GM23338 (cell line): ENCODE results near the gene SHISA7. TPM values are rescaled to one million over a fixed set of nuclear protein-coding genes. Genes with fewer than 3 reads are reported as not detected.

Experiments
- ATAC-seq: fragments of 200-7000 bp; cut with Tn5 transposase; 3 replicates; pipeline ENCODE4 v1.9.1; 2020
- DNase-seq: peaks from one replicate; pipeline ENCODE4 v3.0.0-alpha.2; 2015; ENCODE audit warnings: low spot score
- H2AFZ ChIP-seq: fragments of 200-600 bp; sonication (generic); 2 replicates; pipeline ENCODE4 v1.8.0; 2016; ENCODE audit warnings: antibody characterized with exemption, mild to moderate bottlenecking, moderate library complexity
- H3F3A ChIP-seq: fragments of 200-600 bp; sonication (generic); replicated peaks from 2 replicates; pipeline ENCODE4 v1.8.0; 2017; ENCODE audit warnings: antibody characterized with exemption, mixed run types, low read depth
- H3K27ac ChIP-seq: fragments of 200-600 bp; sonication (generic); 2 replicates; pipeline ENCODE4 v1.6.1; 2016; ENCODE audit warnings: low read depth
- H3K27me3 ChIP-seq: fragments of 200-600 bp; sonication (generic); 2 replicates; pipeline ENCODE4 v1.8.0; 2016; ENCODE audit warnings: mild to moderate bottlenecking, mixed run types, moderate library complexity; ENCODE audit not compliant: insufficient read depth
- H3K36me3 ChIP-seq: fragments of 200-600 bp; sonication (generic); 2 replicates; pipeline ENCODE4 v1.8.0; 2016; ENCODE audit warnings: mild to moderate bottlenecking; ENCODE audit not compliant: insufficient read depth
- H3K4me1 ChIP-seq: fragments of 200-600 bp; sonication (generic); 2 replicates; pipeline ENCODE4 v1.8.0; 2016; ENCODE audit warnings: mild to moderate bottlenecking, moderate library complexity; ENCODE audit not compliant: insufficient read depth
- H3K4me2 ChIP-seq: fragments of 200-600 bp; sonication (generic); 2 replicates; pipeline ENCODE4 v1.7.1; 2017; ENCODE audit warnings: mixed run types
- H3K4me3 ChIP-seq: fragments of 200-600 bp; sonication (generic); 2 replicates; pipeline ENCODE4 v1.6.1; 2016; ENCODE audit warnings: mixed run types
- H3K79me2 ChIP-seq: fragments of 200-600 bp; sonication (generic); replicated peaks from 2 replicates; pipeline ENCODE4 v1.8.0; 2017; ENCODE audit warnings: mild to moderate bottlenecking; ENCODE audit not compliant: insufficient read depth
- H3K9me2 ChIP-seq: fragments of 200-600 bp; sonication (generic); 2 replicates; pipeline ENCODE4 v1.8.0; 2017; ENCODE audit not compliant: insufficient read depth
- H4K20me1 ChIP-seq: fragments of 200-600 bp; sonication (generic); replicated peaks from 2 replicates; pipeline ENCODE4 v1.8.0; 2017; ENCODE audit warnings: mild to moderate bottlenecking; ENCODE audit not compliant: insufficient read depth
- H3K27ac Mint-ChIP-seq: 2 replicates; pipeline ENCODE4 v1.8.0; 2020; ENCODE audit warnings: inconsistent platforms, mild to moderate bottlenecking, moderate library complexity, mixed read lengths
- H3K27me3 Mint-ChIP-seq: 3 replicates; pipeline ENCODE4 v1.8.0; 2022; ENCODE audit warnings: low read depth, mild to moderate bottlenecking, moderate library complexity, mixed read lengths, inconsistent platforms; ENCODE audit not compliant: insufficient read depth, poor library complexity
- H3K36me3 Mint-ChIP-seq: 3 replicates; pipeline ENCODE4 v1.8.0; 2021; ENCODE audit warnings: low read depth, mild to moderate bottlenecking, inconsistent platforms, moderate library complexity, mixed read lengths
- H3K4me1 Mint-ChIP-seq: 3 replicates; pipeline ENCODE4 v1.8.0; 2020; ENCODE audit warnings: mild to moderate bottlenecking, inconsistent platforms, mixed read lengths
- H3K4me3 Mint-ChIP-seq: 3 replicates; pipeline ENCODE4 v1.8.0; 2021; ENCODE audit warnings: moderate library complexity, mild to moderate bottlenecking, inconsistent platforms, mixed read lengths
- H3K9me3 Mint-ChIP-seq: 3 replicates; pipeline ENCODE4 v1.8.0; 2020; ENCODE audit warnings: moderate library complexity, mild to moderate bottlenecking, inconsistent platforms, mixed read lengths
- CREB1 ChIP-seq: fragments of 250-450 bp; sonication (Bioruptor Pico); IDR thresholded peaks from 2 replicates; pipeline ENCODE4 v1.5.0; 2020; ENCODE audit warnings: low read depth, mild to moderate bottlenecking, moderate library complexity
- EZH2 ChIP-seq: fragments of 200-600 bp; sonication (generic); IDR thresholded peaks from one replicate; pipeline ENCODE4 v1.8.0; 2017; ENCODE audit warnings: antibody characterized with exemption, mild to moderate bottlenecking, low read depth; ENCODE audit not compliant: unreplicated experiment
- EZH2phosphoT487 ChIP-seq: fragments of 200-600 bp; sonication (generic); IDR thresholded peaks from one replicate; pipeline ENCODE4 v1.8.1; 2018; ENCODE audit warnings: antibody characterized with exemption; ENCODE audit not compliant: unreplicated experiment
- POLR2AphosphoS5 ChIP-seq: IDR thresholded peaks from 2 replicates; pipeline ENCODE4 v1.6.1; 2016; ENCODE audit warnings: antibody characterized with exemption, low read depth
- STAT1 ChIP-seq: IDR thresholded peaks from one replicate; pipeline ENCODE4 v1.6.1; 2016; ENCODE audit warnings: antibody characterized with exemption; ENCODE audit not compliant: unreplicated experiment
- ZNF114 ChIP-seq: fragments of 250-450 bp; sonication (Bioruptor Pico); IDR thresholded peaks from 2 replicates; pipeline ENCODE4 v1.5.0; 2020; ENCODE audit warnings: mild to moderate bottlenecking, moderate library complexity
- ZNF331 ChIP-seq: fragments of 250-450 bp; sonication (Bioruptor Pico); IDR thresholded peaks from 2 replicates; pipeline ENCODE4 v1.5.0; 2020; ENCODE audit warnings: low read depth, mild to moderate bottlenecking, moderate library complexity
- polyA plus RNA-seq: library from polyadenylated mRNA; unstranded; fragments of >200 nt; fragmentation: Nextera tagmentation; extraction: Ambion mirVana; gene quantifications from 2 replicates; pipeline ENCODE4 v1.2.1, GENCODE V29; 2016
- total RNA-seq: library from RNA; depleted of rRNA; stranded (reverse); fragments of >200 nt; shearing (Covaris generic); gene quantifications from 2 replicates; pipeline ENCODE4 v1.2.3, GENCODE V29; 2014
- TF ChIP-seq, protein P1 (sequence below): fragments of 250-450 bp; sonication (Bioruptor Pico); IDR thresholded peaks from 2 replicates; pipeline ENCODE4 v1.5.0; 2020; ENCODE audit warnings: mild to moderate bottlenecking, moderate library complexity
- TF ChIP-seq, protein P2 (sequence below), 2 experiments: fragments of 200-600 bp in 1 of 2; sonication (generic) in 1 of 2; conservative IDR thresholded peaks; 2 replicates each; pipeline versions ENCODE4 v1.5.1 to v1.6.1; 2016 to 2017; ENCODE audit warnings: antibody characterized with exemption in 2 of 2, low read depth in 2 of 2, mild to moderate bottlenecking in 2 of 2, moderate library complexity in 1 of 2
- TF ChIP-seq, protein P3 (sequence below): IDR thresholded peaks from one replicate; pipeline ENCODE4 v1.6.1; 2018; ENCODE audit warnings: antibody characterized with exemption; ENCODE audit not compliant: unreplicated experiment
- TF ChIP-seq, protein P4 (sequence below): IDR thresholded peaks from 2 replicates; pipeline ENCODE4 v1.6.1; 2016; ENCODE audit warnings: antibody characterized with exemption

The SHISA7 gene
- total and polyA plus RNA-seq, 2 experiments from 2014 or later = 0.32 to 1.4 TPM

DNA sequence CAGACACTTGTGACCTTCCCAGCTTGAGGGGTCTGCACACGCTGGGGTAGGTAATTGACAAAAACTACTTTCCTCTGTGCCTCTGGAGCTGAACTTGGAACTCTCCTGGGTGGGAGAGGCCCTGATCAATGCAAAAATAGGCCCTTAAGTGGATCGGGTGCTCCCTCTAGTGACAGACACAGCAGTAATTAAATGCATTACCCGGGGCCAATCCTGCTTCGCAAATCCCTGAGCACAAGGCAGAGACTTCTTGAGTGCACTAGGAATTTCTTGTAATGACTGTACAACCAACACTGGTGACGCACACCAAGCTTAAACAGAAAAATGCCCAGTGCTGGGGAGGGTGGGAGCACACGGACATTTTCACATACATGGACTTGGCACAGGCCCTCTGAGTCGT, 24.9 kb downstream of the SHISA7 start:
- no peaks in the 10 kb centered on the region for H3K9me2 ChIP-seq
- no peak for TF ChIP-seq POLR2AphosphoS5
- TF ChIP-seq ZNF114 (CRISPR knock-in tag) = no peak
- TF ChIP-seq, protein P1, sequence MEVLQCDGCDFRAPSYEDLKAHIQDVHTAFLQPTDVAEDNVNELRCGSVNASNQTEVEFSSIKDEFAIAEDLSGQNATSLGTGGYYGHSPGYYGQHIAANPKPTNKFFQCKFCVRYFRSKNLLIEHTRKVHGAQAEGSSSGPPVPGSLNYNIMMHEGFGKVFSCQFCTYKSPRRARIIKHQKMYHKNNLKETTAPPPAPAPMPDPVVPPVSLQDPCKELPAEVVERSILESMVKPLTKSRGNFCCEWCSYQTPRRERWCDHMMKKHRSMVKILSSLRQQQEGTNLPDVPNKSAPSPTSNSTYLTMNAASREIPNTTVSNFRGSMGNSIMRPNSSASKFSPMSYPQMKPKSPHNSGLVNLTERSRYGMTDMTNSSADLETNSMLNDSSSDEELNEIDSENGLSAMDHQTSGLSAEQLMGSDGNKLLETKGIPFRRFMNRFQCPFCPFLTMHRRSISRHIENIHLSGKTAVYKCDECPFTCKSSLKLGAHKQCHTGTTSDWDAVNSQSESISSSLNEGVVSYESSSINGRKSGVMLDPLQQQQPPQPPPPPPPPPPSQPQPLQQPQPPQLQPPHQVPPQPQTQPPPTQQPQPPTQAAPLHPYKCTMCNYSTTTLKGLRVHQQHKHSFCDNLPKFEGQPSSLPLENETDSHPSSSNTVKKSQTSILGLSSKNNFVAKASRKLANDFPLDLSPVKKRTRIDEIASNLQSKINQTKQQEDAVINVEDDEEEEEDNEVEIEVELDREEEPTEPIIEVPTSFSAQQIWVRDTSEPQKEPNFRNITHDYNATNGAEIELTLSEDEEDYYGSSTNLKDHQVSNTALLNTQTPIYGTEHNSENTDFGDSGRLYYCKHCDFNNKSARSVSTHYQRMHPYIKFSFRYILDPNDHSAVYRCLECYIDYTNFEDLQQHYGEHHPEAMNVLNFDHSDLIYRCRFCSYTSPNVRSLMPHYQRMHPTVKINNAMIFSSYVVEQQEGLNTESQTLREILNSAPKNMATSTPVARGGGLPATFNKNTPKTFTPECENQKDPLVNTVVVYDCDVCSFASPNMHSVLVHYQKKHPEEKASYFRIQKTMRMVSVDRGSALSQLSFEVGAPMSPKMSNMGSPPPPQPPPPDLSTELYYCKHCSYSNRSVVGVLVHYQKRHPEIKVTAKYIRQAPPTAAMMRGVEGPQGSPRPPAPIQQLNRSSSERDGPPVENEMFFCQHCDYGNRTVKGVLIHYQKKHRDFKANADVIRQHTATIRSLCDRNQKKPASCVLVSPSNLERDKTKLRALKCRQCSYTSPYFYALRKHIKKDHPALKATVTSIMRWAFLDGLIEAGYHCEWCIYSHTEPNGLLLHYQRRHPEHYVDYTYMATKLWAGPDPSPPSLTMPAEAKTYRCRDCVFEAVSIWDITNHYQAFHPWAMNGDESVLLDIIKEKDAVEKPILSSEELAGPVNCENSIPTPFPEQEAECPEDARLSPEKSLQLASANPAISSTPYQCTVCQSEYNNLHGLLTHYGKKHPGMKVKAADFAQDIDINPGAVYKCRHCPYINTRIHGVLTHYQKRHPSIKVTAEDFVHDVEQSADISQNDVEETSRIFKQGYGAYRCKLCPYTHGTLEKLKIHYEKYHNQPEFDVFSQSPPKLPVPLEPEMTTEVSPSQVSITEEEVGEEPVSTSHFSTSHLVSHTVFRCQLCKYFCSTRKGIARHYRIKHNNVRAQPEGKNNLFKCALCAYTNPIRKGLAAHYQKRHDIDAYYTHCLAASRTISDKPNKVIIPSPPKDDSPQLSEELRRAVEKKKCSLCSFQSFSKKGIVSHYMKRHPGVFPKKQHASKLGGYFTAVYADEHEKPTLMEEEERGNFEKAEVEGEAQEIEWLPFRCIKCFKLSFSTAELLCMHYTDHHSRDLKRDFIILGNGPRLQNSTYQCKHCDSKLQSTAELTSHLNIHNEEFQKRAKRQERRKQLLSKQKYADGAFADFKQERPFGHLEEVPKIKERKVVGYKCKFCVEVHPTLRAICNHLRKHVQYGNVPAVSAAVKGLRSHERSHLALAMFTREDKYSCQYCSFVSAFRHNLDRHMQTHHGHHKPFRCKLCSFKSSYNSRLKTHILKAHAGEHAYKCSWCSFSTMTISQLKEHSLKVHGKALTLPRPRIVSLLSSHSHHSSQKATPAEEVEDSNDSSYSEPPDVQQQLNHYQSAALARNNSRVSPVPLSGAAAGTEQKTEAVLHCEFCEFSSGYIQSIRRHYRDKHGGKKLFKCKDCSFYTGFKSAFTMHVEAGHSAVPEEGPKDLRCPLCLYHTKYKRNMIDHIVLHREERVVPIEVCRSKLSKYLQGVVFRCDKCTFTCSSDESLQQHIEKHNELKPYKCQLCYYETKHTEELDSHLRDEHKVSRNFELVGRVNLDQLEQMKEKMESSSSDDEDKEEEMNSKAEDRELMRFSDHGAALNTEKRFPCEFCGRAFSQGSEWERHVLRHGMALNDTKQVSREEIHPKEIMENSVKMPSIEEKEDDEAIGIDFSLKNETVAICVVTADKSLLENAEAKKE = no peak
- TF ChIP-seq ZNF331 (CRISPR knock-in tag) = no peak
- TF ChIP-seq EZH2phosphoT487 = no peak
- TF ChIP-seq CREB1 (CRISPR knock-in tag) = 0 out of 2 replicates have a peak, but pooled peaks have one; percentile 20
- no peak for TF ChIP-seq EZH2
- no peak for TF ChIP-seq STAT1
- TF ChIP-seq, protein P2, sequence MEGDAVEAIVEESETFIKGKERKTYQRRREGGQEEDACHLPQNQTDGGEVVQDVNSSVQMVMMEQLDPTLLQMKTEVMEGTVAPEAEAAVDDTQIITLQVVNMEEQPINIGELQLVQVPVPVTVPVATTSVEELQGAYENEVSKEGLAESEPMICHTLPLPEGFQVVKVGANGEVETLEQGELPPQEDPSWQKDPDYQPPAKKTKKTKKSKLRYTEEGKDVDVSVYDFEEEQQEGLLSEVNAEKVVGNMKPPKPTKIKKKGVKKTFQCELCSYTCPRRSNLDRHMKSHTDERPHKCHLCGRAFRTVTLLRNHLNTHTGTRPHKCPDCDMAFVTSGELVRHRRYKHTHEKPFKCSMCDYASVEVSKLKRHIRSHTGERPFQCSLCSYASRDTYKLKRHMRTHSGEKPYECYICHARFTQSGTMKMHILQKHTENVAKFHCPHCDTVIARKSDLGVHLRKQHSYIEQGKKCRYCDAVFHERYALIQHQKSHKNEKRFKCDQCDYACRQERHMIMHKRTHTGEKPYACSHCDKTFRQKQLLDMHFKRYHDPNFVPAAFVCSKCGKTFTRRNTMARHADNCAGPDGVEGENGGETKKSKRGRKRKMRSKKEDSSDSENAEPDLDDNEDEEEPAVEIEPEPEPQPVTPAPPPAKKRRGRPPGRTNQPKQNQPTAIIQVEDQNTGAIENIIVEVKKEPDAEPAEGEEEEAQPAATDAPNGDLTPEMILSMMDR (conservative IDR thresholded peaks at IDR 0.05; ENCODE audit: low read depth in 2 of 2) = peak; percentile 83 to 94
- TF ChIP-seq, protein P3, sequence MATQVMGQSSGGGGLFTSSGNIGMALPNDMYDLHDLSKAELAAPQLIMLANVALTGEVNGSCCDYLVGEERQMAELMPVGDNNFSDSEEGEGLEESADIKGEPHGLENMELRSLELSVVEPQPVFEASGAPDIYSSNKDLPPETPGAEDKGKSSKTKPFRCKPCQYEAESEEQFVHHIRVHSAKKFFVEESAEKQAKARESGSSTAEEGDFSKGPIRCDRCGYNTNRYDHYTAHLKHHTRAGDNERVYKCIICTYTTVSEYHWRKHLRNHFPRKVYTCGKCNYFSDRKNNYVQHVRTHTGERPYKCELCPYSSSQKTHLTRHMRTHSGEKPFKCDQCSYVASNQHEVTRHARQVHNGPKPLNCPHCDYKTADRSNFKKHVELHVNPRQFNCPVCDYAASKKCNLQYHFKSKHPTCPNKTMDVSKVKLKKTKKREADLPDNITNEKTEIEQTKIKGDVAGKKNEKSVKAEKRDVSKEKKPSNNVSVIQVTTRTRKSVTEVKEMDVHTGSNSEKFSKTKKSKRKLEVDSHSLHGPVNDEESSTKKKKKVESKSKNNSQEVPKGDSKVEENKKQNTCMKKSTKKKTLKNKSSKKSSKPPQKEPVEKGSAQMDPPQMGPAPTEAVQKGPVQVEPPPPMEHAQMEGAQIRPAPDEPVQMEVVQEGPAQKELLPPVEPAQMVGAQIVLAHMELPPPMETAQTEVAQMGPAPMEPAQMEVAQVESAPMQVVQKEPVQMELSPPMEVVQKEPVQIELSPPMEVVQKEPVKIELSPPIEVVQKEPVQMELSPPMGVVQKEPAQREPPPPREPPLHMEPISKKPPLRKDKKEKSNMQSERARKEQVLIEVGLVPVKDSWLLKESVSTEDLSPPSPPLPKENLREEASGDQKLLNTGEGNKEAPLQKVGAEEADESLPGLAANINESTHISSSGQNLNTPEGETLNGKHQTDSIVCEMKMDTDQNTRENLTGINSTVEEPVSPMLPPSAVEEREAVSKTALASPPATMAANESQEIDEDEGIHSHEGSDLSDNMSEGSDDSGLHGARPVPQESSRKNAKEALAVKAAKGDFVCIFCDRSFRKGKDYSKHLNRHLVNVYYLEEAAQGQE = no peak
- TF ChIP-seq, protein P4, sequence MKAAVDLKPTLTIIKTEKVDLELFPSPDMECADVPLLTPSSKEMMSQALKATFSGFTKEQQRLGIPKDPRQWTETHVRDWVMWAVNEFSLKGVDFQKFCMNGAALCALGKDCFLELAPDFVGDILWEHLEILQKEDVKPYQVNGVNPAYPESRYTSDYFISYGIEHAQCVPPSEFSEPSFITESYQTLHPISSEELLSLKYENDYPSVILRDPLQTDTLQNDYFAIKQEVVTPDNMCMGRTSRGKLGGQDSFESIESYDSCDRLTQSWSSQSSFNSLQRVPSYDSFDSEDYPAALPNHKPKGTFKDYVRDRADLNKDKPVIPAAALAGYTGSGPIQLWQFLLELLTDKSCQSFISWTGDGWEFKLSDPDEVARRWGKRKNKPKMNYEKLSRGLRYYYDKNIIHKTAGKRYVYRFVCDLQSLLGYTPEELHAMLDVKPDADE = no peak
- peak; percentile 98 for ATAC-seq
- no peaks in the 10 kb centered on the region for H3K4me1 ChIP-seq
- H3K36me3 ChIP-seq = no peaks in the 10 kb centered on the region
- no peak overlapping the region; the same call in 2 of the 3 replicates for H3K4me3 Mint-ChIP-seq
- no peaks in the 10 kb centered on the region; the same call in 2 of the 3 replicates for H3K36me3 Mint-ChIP-seq
- no peak overlapping the region for H3K4me3 ChIP-seq
- H4K20me1 ChIP-seq = no peaks in the 10 kb centered on the region
- no peaks in the 10 kb centered on the region for H3K79me2 ChIP-seq
- H3K27ac ChIP-seq = no peak overlapping the region
- H3K9me3 Mint-ChIP-seq = peaks cover 14% of the 10 kb centered on the region
- no peaks in the 10 kb centered on the region for H3F3A ChIP-seq
- H2AFZ ChIP-seq = peak overlapping the region; percentile 48; the same call in 1 of the 2 replicates
- peak; percentile 92 for DNase-seq
- peaks cover 21% of the 10 kb centered on the region for H3K27me3 Mint-ChIP-seq
- H3K27ac Mint-ChIP-seq = no peak overlapping the region
- H3K4me2 ChIP-seq = no peak overlapping the region
- peaks cover 2% of the 10 kb centered on the region; the same call in 2 of the 3 replicates for H3K4me1 Mint-ChIP-seq
- H3K27me3 ChIP-seq = peaks cover 7% of the 10 kb centered on the region; the same call in 1 of the 2 replicates
